Panc1 (cell line): Measurements from ENCODE around the gene ZNF738. TPM values are rescaled to one million over a fixed set of nuclear protein-coding genes. Genes with fewer than 3 reads are reported as not detected.

Experiments used
- ATAC-seq: fragments of 200-7000 bp; cut with Tn5 transposase; 2 replicates; pipeline ENCODE4 v1.9.1; 2020; ENCODE audit warnings: mild to moderate bottlenecking, moderate library complexity
- BruUV-seq: library from RNA; stranded (reverse); fragments of 400-500 nt; replicated peaks from 2 replicates; lab custom pipeline; 2021; lab: Mats Ljungman, UMichigan
- CTCF ChIA-PET: fragments of 300-600 bp; sonication (Branson Sonifier 250); formaldehyde crosslinking; loops from one replicate; lab custom pipeline; 2022; ENCODE audit warnings: antibody characterized with exemption; lab: Charles Lee
- POLR2A ChIA-PET: fragments of 300-600 bp; sonication (Branson Sonifier 250); formaldehyde crosslinking; loops from one replicate; lab custom pipeline; 2022; ENCODE audit warnings: antibody characterized with exemption; lab: Charles Lee
- DNase-seq: peaks from one replicate; pipeline ENCODE4 v3.0.0-alpha.2; 2010; ENCODE audit warnings: low read depth, low spot score
- H3K27ac ChIP-seq: 2 replicates; pipeline ENCODE4 v1.5.1; 2011; ENCODE audit warnings: mild to moderate bottlenecking, low read length, inconsistent platforms
- H3K27me3 ChIP-seq: fragments of 200-500 bp; sonication (Bioruptor generic); 2 replicates; pipeline ENCODE4 v1.6.0; 2014; ENCODE audit warnings: low read length, inconsistent platforms; ENCODE audit not compliant: control insufficient read depth, insufficient read depth
- H3K36me3 ChIP-seq: fragments of 200-500 bp; sonication (Bioruptor generic); 2 replicates; pipeline ENCODE4 v1.5.1; 2014; ENCODE audit warnings: inconsistent platforms, mild to moderate bottlenecking, low read length, moderate library complexity; ENCODE audit not compliant: control insufficient read depth, insufficient read depth
- H3K4me1 ChIP-seq: 2 replicates; pipeline ENCODE4 v1.5.1; 2011; ENCODE audit warnings: inconsistent platforms, mild to moderate bottlenecking, low read length, moderate library complexity; ENCODE audit not compliant: control insufficient read depth, insufficient read depth
- H3K4me3 ChIP-seq, 2 experiments: 2 replicates each; pipeline ENCODE4 v1.5.1; 2011 to 2012; ENCODE audit warnings: low read depth in 2 of 2, low read length in 2 of 2, mild to moderate bottlenecking in 2 of 2, inconsistent platforms in 1 of 2, moderate library complexity in 1 of 2
- H3K9me3 ChIP-seq: fragments of 200-500 bp; sonication (Bioruptor generic); 2 replicates; pipeline ENCODE4 v1.5.1; 2014; ENCODE audit warnings: low read depth, mild to moderate bottlenecking, inconsistent platforms, low read length, moderate library complexity; ENCODE audit not compliant: control insufficient read depth, insufficient read depth
- CTCF ChIP-seq: fragments of 450-650 bp; IDR thresholded peaks from 2 replicates; pipeline ENCODE4 v1.5.1; 2017; ENCODE audit warnings: mild to moderate bottlenecking
- POLR2AphosphoS5 ChIP-seq: IDR thresholded peaks from 2 replicates; pipeline ENCODE4 v1.6.1; 2012; ENCODE audit warnings: mild to moderate bottlenecking, low read depth, low read length, moderate library complexity
- REST ChIP-seq, 2 experiments: IDR thresholded peaks; 2 replicates each; pipeline ENCODE4 v1.6.1; 2011 to 2012; ENCODE audit warnings: low read depth in 2 of 2, control low read depth in 1 of 2, low read length in 1 of 2, mild to moderate bottlenecking in 1 of 2, moderate library complexity in 1 of 2; ENCODE audit not compliant: insufficient read depth in 1 of 2
- SIN3A ChIP-seq: IDR thresholded peaks from 2 replicates; pipeline ENCODE4 v1.6.1; 2012; ENCODE audit warnings: low read depth, mild to moderate bottlenecking, low read length, moderate library complexity, borderline replicate concordance; ENCODE audit not compliant: insufficient read depth
- TCF7L2 ChIP-seq: IDR thresholded peaks from 2 replicates; pipeline ENCODE4 v1.6.1; 2011; ENCODE audit warnings: mild to moderate bottlenecking, low read depth, low read length, inconsistent platforms
- in situ Hi-C: cut with HindIII; loops from 2 replicates; pipeline ENCODE4 v1.10.0; 2016; ENCODE audit warnings: low sequenced_read_pairs, low pct_unique_long_range_greater_than_20kb
- intact Hi-C: fragments of 100-400 bp; cut with micrococcal nuclease; formaldehyde crosslinking; loops from one replicate; pipeline ENCODE4 v1.10.0; 2022; ENCODE audit not compliant: unreplicated experiment
- total RNA-seq: library from RNA; stranded (reverse); gene quantifications from one replicate; pipeline ENCODE4 v1.2.1, GENCODE V29; 2021; ENCODE audit not compliant: unreplicated experiment

ZNF738 gene
- total RNA-seq, 1 experiment from 2014 or later = 9.7 TPM

GRCh38 chr19:21402303-21402985 lies 43.6 kb downstream of the ZNF738 start:
- Histone ChIP-seq H3K4me3 (no peak overlapping the region), H3K9me3 (peaks cover 15% of the 10 kb centered on the region; the same call in 1 of the 2 replicates), H3K36me3 (peaks cover 6% of the 10 kb centered on the region; the same call in 1 of the 2 replicates), H3K4me1 (no peaks in the 10 kb centered on the region), H3K27me3 (no peaks in the 10 kb centered on the region), H3K27ac (no peak overlapping the region)
- in situ Hi-C loops (no loop called here), intact Hi-C loops (no loop called here)
- DNase-seq = no peak
- ChIA-PET POLR2A (no interaction called here), CTCF (no interaction called here)
- ATAC-seq = no peak
- no TSS peak for BruUV-seq
- no peak for TF ChIP-seq SIN3A
- TF ChIP-seq CTCF = no peak
- TF ChIP-seq POLR2AphosphoS5 = no peak
- TF ChIP-seq REST (IDR thresholded peaks at IDR 0.05; ENCODE audit: insufficient read depth in 1 of 2, low read depth in 2 of 2, low read length in 1 of 2) = no peak
- TF ChIP-seq TCF7L2 = no peak

- Histone ChIP-seq H3K27ac (no peak overlapping the region), H3K4me3 (no peak overlapping the region), H3K4me1 (no peaks in the 10 kb centered on the region), H3K27me3 (no peaks in the 10 kb centered on the region), H3K36me3 (peaks cover 4% of the 10 kb centered on the region; the same call in 1 of the 2 replicates), H3K9me3 (peaks cover 22% of the 10 kb centered on the region; the same call in 1 of the 2 replicates)
- POLR2A ChIA-PET = no interaction called here
- intact Hi-C loops (no loop called here), in situ Hi-C loops (no loop called here)
- CTCF ChIA-PET = interaction anchor here (0.6 kb wide), 1 partner anchor 633 kb away, joined by 3 read pairs; no protein-coding TSS in a partner anchor
- ATAC-seq (no peak), DNase-seq (no peak)
- BruUV-seq = no TSS peak
- TF ChIP-seq SIN3A (no peak), REST (IDR thresholded peaks at IDR 0.05; ENCODE audit: insufficient read depth in 1 of 2, low read depth in 2 of 2, low read length in 1 of 2) (no peak)
Observed at GRCh38 chr19:21410166-21410565, 51.4 kb downstream of the ZNF738 start.
